GM21619 (cell line): ENCODE measurements around the gene TRPM2.
"Not testable (repeated sequence)": the region's sequence is repeated elsewhere in the genome, so short reads cannot be mapped to it uniquely, and the experiment has no call there.

Source experiments
- ATAC-seq: cut with Tn5 transposase; IDR thresholded peaks from one replicate; pipeline ENCODE4 v1.9.1; 2021; ENCODE audit not compliant: unreplicated experiment

The TRPM2 gene

GRCh38 chr21:44405948-44406872 is 52.8 kb downstream of the TRPM2 start:
- no peak for ATAC-seq

GRCh38 chr21:44406953-44407352 is 53.5 kb downstream of the TRPM2 start:
- ATAC-seq: no peak

GRCh38 chr21:44407493-44407892 is 54.1 kb downstream of the TRPM2 start:
- ATAC-seq: no peak

GRCh38 chr21:44408226-44408625 is 54.8 kb downstream of the TRPM2 start:
- ATAC-seq: no peak

GRCh38 chr21:44413566-44414290 is 60.3 kb downstream of the TRPM2 start:
- no peak for ATAC-seq

GRCh38 chr21:44414291-44415072 is 61.1 kb downstream of the TRPM2 start:
- no peak for ATAC-seq

- no peak for ATAC-seq
These were observed 61.9 kb downstream of the TRPM2 start for GRCh38 chr21:44415073-44416025.

- no peak for ATAC-seq
These were observed 62.8 kb downstream of the TRPM2 start for GRCh38 chr21:44416193-44416592.

GRCh38 chr21:44417621-44418107 is 64.2 kb downstream of the TRPM2 start:
- not testable (repeated sequence) for ATAC-seq

- ATAC-seq: no peak
These were observed 64.9 kb downstream of the TRPM2 start for GRCh38 chr21:44418108-44418875.

GRCh38 chr21:44418876-44419230 is 65.4 kb downstream of the TRPM2 start:
- no peak for ATAC-seq

- no peak for ATAC-seq
These were observed 66.3 kb downstream of the TRPM2 start for GRCh38 chr21:44419679-44420078.

GRCh38 chr21:44420416-44421205 is 67.2 kb downstream of the TRPM2 start:
- ATAC-seq: no peak

- ATAC-seq: no peak
These were observed 68.8 kb downstream of the TRPM2 start for GRCh38 chr21:44421901-44422840.

- ATAC-seq: no peak
These were observed 69.9 kb downstream of the TRPM2 start for GRCh38 chr21:44423312-44423821.

- no peak for ATAC-seq
These were observed 70.7 kb downstream of the TRPM2 start for GRCh38 chr21:44423941-44424607.
